Activated T-helper 1 cell treated with anti-CD3 and anti-CD28 coated beads, Interleukin-2, amount 50 U/mL, for 16 hours (primary cell): ENCODE measurements around the gene CRYBG3.

Experiments
- DNase-seq, 2 donors: peaks; one replicate each; pipeline ENCODE4 v3.0.0-alpha.2; 2020; ENCODE audit warnings: low read depth in 1 of 2, low spot score in 1 of 2

Gene CRYBG3

DNA sequence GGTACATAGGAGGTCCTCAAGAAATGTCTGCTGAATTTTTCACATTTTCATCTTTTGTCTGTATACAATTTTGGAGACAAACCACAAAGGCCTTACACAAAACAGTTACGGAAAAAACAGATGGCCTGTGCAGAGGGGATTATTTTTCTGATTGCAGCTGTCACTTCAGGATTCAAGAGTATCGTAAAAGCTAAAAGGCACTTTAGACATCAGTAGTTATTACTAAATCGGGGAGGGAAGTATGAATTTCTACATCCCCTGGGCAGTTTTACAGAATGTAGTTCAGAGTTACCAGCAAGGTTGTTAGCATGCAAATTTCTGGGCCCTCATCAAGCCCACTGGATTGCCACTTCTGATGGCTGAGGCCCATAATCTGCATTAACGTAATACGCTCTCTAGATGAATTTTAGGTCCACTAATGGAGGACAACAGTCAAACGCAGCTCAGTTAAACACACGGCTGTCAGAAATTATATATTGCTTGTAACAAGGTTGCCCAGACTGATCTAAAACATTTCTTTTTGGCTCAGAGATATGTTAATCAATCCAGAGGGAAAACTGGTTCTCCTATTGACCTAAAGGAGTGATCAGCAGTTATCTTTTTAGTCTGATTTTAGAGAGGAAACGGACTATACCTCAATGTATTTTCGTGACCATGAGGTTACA is 149.3 kb downstream of the CRYBG3 start:
- no peak for DNase-seq

DNA sequence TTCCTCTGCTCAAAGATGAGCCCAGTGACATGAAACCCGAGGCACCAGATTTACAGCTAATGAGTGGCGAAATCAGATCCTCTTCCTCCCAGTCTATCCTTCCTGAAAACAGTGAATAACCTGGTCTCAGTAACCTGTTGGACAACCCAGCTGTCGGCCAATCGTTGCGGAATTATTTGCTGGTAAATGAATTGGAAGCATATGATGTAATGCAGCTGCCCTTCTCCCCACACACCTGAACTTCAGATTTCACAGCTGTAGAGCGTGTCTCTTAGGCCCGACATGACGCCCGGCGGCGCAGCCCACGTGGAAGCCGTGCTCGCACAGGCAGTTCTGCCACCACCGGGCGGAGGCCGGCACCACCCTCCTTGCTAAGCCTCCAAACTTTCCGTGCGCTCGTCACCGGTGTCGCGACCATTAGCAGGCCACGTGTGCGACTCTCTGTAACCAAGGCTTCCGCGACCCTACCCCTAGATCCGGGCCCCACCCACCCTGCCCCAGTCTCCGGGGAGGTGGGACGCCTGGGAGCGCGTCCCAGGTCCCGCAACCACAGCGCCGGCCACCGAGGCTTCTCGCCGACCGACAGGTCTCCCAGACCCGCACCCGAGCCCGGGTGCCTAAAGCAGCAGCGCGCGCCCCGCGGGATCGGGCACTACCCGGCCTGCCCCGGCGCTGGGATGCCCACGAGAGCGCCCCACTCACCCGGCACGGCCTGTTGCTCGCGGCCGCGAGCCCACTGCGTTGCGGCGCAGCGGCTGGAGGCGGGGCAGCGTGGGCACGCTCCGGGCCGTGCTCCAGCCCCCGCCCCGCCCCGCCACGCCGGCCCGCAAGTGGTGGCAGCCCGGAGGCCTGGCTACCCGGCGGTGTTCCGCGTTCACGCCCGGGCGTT is 150.1 kb downstream of the CRYBG3 start, which contains the start of gene RIOX2:
Gene RIOX2, minus strand, starts transcription at position 753 of the 889 bp plus-strand sequence. CDS start 4,838 bp downstream, outside the sequence.
- DNase-seq: peak; percentile 41 to 64

DNA sequence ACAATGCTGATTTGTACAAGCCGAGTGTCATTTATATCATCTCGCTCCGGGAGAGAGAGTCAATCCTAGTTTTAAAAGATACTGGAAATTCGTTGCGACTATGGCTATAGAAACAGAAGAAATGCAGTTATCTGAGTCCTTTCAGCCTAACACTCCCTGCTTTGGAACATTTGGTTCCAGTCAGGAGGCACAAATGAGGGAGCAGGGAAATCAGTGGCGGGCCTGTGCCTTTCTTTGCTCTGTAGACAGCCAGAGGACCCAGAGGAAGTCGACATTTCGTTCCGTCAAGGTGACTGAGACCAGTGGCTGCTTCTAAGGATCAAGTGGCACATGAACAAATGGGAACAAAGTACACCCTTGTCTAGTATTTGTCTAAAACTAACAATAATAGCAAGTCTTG is 151.2 kb downstream of the CRYBG3 start:
- DNase-seq: no peak

DNA sequence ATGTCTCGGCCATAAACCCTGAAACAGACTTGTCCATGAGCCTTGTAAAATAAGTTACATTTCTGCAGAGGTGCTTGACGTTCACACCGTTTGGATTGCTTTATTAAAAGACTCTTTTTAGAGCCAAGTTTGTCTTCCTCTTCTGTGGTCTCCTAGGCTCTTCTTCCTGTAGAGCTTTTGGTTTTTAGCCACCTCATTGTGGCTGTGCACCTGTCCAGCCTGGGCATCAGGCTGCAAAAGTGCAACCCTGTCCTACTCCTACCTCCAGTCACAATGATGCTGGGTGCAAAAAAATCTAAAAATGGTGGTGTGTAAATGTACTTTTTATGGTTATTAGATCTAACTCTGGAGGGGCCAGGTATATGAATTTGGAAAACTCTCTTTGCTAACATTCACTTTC is 153.2 kb downstream of the CRYBG3 start:
- no peak for DNase-seq

DNA sequence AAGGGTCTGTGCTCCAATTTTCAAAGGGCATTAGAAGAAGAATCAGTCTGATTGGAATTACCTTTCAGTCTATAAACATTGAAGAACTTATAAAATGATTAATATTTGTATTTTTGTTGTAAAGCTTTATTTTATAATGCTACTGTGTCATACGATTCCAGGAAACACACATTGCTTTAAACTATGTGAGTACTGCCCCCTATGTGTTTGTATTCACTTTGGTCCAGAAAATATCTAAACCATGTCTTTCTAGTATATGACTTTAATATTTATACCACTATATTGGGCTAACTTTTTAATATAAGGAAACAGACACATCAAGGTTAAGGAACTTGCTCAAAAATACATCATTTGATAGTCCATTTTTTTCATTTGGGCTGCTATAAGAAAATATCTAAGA is 153.7 kb downstream of the CRYBG3 start:
- no peak for DNase-seq

DNA sequence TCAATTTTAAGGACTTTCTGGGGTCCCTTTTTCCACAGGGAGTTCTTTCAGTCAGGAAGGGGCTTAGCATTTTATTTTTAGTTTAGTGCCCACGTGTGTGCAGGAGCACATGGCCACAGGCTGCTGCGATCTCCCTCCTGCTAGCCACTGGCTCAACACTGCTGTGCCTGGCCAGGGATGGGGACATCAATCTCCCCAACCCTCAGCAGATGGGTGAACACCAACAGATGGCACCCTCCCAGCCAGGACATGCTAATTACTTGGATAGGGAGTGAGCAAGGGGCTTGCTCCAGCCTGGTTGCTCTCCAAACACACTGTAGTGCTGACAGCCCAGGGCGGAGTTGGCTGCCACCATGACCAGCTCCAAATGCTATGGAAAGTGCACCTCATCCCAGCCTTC is 157.8 kb downstream of the CRYBG3 start:
- DNase-seq: no peak

DNA sequence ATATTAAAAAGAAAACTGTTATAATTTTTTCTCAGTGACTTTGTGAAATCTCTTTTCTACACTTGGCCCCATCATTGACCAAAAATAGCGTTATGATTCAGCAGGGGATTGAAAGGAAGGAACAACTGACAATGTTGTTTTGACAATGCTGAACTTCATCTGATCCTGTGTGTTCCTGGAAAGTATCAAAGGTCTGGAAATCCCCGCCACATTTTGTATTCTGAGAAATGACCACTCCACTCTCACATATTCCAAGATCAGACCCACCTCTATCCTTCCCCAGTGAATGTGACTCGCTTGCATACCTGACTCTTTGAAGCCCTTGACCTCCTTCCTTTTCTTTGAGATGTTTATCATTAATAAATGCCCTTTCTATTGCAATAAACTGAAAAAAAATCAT is 160.1 kb downstream of the CRYBG3 start:
- DNase-seq: no peak

DNA sequence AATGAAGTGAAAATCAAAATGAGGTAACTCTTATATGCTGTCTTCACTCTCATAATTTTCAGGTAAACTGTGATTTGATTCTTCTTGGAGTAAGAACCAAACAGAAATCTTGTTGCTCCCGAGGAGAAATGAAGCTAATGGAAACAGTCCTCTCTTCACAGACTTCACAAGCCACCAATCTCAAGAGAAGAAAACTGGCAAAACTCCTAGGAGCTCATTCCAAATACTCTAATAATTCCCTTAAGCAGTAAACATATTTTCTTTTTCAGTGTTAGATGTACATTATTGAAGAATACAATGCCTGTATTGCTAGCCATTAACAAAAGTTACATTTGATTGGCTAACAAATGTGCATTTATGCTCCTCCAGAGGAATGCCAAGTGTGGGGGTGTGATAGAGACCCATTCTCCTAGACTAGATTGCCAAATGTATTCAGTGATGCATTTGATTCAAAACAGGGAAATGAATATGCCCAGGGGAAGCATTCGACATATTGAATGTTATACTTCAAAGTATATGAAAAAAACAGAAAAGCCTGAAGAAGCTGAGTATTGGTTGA is 162.2 kb downstream of the CRYBG3 start:
- DNase-seq: no peak

DNA sequence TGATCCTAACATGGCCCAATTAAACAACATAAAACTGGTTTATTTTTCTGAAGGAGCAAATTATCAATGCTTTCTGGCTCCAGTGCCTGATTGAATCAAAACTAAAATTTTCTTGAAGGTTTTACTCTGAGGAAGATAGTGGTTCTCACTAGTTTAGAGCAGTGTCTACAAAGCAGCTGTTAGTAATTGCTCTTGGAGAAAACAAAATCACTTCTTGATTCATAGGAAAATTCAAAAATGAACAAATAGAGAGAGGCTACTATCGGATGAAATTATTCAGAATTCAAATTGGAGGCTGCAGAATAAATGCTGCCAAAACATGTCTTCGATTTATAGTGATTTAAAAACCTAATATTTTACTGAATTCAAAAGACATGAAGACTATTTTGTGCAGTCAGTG is 165.5 kb downstream of the CRYBG3 start:
- no peak for DNase-seq

DNA sequence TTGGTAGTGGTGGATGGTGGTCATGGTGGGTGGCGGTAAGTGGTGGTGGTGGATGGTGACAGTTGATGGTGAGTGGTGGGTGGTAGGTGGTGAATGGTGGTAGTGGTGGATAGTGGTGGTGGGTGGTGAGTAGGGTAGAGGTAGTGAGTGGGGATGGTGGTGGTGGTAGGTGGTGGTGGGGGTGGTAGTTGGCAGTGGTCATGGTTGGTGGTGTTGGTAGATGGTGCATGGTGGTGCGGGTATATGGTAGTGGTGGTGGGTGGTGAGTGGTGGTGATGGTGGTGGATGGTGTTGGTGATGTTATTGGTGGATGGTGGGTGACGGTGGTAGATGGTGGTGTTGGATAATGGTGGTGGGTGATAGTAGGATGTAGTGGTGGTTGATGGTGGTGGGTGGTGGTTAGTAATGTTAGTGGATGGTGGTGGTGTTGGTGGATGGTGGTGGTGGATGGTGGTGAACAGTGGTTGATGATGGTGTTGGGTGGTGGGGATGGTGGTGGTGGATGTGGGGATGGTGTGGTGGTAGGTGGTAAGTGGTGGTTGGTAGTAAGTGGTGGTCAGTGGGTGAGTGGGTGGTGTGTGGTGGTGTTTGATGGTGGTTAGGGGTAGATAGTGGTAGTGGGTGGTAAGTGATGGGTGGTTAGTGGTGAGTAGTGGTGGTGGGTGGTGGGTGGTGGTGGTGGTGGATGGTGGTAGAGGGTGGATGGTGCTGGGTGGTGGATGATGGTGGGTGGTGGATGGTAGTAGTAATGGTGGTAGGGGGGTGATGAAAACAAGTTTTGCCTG is 167.2 kb downstream of the CRYBG3 start:
- no peak for DNase-seq

DNA sequence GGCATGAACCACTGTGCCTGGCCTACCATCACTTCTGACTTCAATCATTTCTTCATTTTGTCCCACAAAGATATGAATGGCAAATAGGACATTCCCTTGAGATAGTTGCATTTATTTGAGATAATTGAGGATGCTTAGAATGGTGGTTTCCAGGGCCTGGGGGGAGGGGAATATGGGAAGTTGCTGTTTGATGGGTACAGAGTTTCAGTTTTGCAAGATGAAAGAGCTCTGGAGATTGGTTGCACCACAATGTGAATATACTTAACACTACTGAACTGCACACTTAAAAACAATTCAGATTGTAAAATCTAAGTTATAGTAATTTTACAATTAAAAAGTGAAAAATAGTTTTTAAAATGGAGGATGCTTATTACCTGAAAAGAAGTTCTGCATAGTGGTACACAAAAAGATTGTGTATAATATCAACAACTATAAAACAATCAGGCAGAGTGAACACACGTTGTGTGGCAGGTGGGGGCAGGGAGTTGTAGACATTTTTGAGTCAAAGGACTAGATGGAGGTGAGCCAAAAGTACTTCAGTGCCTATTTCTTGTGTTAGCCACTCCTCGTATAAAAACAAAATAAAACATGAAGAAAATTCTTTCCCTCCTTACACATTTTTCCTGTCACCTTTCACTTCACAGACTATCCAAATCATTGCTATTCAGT is 168.9 kb downstream of the CRYBG3 start:
- no peak for DNase-seq

DNA sequence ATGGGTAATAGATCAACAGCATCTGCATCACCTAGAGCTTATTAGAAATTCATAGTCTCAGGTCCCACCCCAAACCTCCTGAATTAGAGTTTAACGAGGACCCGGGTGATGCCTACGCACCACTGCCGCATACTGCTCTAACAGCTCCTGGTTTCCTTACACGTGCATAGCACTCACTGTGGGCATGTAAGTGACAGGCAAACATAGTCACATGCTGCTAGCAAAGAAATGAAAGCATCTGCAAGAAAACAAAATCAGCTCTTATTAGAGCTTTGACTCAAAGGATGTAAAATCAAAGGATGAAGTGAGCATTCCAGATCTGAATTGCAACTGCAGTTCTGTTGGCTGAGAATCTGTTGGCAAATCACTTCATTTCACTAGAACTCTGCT is 169.5 kb downstream of the CRYBG3 start:
- no peak for DNase-seq

DNA sequence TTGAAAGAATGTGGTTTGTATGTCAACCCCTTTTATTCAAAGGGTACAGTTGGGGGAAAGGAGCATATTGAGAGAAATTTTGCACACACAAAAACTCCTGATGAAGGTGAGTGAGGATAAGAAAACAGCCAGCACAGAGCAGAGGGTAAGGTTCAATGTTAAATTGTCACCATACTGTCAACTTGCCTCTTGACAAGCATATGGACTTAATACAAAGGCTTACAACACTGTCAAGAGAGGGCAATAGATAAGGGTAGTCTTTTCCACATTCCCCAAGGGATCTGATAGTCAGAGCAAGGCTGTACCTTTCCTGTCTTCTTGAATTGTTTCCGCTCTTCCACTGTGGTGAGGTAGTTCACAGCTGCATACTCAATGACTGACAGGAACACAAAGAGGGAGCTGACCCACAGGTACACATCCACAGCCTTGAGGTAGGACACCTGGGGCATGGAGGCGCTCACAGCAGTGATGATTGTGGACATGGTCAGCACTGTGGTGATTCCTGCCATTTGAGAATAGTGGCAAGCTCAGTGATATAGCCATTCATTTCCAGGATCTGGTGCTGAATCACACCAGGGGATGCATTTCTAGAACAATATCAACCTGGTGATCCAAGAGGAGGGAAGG is 170.8 kb downstream of the CRYBG3 start:
- DNase-seq: no peak

DNA sequence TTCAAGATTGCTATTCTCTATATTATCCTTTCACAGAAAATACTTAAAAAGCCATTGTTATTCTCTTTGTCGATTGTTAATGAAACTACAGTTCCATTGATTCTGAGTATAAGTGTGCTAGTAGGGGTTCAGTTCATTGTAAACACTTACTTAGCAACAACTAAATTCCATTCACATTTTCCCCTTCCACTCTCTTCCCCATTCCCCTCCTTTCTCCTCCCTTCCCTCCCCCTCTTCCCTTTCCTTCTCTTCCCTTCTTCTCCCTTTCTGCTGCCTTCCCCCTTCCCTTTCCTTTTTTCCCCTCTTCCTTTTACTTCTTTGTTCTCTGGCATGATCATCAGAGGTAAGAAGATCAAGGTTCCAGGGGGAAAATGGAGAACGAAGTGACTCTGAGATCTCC is 171.7 kb downstream of the CRYBG3 start:
- no peak for DNase-seq

DNA sequence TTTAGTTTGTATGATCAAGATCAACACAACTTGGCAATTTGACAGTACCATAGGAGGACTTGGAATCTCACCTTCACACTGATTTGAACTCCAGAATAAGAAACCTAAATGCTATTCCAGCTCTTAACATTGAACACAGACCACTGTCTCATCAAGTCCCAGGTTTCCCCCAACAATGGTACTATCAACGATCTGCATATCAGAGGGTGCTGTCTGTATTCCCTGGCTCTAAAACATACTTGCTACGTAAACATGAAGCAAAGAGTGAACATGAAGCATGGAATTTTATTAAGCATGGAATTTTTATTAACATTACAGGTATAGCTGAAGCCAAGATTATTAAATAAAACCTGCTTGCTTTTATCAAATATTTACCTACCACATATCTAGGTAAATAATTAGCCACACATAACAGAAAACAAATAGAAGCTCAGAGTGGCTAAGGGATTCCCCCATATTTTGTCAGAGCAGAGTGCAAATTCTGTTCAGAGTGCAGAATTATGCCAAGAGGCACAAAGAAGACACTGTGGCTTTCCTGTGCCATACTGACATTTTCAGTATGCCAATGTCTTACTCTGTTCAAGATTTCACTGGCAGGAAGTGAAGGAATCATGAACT is 172.6 kb downstream of the CRYBG3 start:
- no peak for DNase-seq
